Amygdala (tissue), 56 donors: ENCODE results near the gene UBTD1.
A peak's percentile ranks its signal among the peaks of the same experiment; 100 is the strongest.
"Not testable (repeated sequence)": the region's sequence is repeated elsewhere in the genome, so short reads cannot be mapped to it uniquely, and the experiment has no call there.

Source experiments
- DNase-seq, 56 donors: peaks; one replicate each; lab custom pipeline; 2025; lab: John Stamatoyannopoulos, UW

UBTD1 gene, protein sequence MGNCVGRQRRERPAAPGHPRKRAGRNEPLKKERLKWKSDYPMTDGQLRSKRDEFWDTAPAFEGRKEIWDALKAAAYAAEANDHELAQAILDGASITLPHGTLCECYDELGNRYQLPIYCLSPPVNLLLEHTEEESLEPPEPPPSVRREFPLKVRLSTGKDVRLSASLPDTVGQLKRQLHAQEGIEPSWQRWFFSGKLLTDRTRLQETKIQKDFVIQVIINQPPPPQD

DNA sequence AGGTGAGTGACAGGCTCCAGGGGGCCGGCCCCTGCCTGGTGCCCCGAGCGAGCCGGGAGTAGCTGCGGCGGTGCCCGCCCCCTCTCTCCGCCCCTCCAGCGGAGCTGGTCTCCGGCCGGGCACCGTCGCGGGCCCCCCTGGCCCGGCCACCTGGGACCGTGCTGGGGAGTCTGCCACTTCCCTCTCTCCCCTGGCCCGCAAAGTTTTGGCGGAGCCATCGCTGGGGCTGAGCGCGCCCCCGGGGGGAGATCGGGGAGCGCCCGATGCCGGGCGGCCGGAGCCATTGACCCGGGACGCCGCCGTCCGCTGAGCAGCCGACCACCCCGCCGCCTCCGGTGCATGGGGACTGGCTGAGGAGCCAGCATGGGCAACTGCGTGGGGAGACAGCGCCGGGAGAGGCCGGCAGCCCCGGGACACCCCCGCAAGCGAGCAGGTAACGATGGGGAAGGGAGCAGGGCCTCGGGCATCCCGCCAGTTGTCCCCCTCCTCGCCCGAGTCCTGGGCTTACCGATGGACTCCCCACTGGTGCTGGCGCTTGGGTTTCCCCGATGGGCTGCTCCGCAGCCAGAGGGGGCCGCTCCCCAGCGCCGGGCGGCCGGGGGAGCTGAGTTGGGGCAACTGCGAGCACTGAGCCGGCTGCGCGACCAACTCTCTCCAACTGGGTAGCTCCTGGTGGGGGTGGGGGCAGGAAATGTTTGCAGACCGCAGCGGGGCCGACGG is at the start of gene UBTD1:
Gene UBTD1, plus strand, starts transcription at position 84 of the 720 bp plus-strand sequence. Its CDS starts 280 bp downstream, at position 364.
- peak in 25 of 56 donors; percentile 47 to 76 (median 61) for DNase-seq

DNA sequence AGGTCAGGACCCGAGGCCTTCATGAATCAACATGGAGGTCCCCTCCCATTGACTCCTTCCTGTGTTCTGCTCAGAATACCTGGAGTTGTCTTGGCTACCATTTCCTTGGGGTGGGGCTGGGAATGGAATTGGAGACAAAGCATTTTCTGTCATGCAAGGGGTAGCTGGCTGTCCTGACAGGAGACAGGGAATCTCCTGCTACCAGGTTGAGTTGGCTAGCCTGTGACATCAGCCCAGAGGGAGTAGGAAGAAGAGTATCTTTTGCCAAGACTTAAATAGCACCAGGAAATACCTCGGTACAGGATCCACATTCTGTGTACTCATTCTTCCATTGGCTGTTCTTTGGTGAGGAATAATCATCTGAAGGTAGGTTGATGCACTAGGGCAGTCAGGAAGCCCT is 47.9 kb upstream of the UBTD1 start:
- no peak for DNase-seq

DNA sequence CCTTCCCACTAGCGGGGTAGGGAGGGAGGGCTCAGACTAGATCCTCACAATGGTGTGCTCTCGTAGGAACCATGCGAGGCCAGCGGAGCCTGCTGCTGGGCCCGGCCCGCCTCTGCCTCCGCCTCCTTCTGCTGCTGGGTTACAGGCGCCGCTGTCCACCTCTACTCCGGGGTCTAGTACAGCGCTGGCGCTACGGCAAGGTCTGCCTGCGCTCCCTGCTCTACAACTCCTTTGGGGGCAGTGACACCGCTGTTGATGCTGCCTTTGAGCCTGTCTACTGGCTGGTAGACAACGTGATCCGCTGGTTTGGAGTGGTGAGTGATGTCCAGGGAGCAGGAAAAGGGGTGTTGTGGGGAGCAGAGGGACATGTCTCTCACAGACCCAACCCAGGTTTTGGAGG is 47.1 kb upstream of the UBTD1 start:
- no peak for DNase-seq

DNA sequence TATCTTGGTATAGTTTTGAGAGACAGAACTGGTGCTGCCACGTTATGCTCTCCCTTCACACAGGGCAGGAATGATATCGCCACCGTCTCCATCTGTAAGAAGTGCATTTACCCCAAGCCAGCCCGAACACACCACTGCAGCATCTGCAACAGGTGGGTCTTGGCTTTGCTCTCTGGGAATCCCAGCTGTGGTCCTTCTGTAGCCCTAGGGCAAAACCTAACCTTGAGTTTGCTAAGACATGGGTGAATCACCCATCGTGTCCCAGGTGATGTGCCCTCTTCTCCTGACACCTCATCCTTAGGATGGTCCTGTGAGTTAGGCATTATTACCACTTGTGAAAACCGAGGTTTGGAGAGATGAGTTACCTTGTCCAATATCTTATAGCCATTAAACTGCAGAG is 46.4 kb upstream of the UBTD1 start:
- DNase-seq = no peak

DNA sequence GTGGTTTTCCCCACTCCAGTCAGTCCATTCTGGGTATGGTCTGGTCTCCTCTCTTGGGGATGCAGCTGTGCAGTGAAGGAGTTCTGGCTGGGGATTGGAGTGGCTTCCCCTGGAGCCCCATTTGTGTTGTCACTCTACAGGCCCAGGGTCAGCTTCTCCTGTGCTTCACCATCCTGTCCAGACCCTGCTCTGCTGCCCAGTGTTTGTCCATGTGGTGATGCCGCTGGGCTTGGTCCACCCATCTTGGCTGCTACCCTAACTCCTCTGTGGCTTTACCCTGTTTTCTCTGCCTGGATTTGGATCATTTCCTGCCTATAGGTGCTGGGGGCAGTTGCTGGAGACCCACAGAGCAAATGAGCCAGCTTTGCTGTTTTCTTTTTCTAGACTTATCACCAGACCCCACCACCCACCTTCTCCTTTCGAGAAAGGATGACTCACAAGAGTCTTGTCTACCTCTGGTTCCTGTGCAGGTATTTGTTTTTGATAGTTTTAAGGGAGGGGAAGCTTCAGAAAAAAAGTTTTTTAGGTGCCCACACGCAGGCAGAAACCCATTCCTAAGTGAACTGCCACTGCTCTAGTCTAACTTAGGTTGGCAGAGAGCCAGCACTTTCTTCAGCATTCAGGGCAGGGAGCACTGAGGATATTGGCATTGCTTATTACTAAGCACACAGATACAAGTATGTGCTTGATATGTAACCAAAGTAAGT is 44.2 kb upstream of the UBTD1 start:
- peak in 7 of 56 donors; percentile 5 to 26 (median 13) for DNase-seq

DNA sequence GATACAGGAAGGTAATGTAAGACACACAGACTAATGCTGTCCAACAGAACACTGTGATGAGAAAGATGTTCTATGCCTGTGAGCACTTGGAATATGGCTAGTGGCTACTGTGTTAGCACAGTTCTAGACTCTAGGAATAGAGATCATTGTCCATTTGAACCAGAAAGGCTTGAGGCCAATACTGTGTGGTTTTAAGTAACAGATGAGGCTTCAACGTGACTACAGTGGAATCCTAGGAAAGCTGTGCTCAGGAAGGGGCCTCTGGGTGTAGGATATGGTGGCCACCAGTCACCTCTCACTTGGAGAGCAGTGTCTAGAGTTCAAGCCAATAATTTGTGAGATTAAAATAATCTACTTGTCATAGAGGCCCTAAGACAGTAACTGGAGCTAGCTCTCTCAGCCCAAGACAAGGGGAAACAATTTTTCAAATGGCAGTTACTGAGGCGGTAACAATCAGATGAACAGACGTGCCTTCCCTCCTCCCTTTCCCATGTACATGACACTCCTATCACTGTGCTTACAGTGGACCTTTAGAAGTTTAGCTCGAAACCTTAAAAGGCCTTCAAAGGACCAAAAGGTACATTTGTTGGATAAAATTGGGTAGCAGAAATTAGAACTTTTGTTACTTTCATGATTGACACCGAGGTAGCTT is 42.6 kb upstream of the UBTD1 start:
- no peak for DNase-seq

DNA sequence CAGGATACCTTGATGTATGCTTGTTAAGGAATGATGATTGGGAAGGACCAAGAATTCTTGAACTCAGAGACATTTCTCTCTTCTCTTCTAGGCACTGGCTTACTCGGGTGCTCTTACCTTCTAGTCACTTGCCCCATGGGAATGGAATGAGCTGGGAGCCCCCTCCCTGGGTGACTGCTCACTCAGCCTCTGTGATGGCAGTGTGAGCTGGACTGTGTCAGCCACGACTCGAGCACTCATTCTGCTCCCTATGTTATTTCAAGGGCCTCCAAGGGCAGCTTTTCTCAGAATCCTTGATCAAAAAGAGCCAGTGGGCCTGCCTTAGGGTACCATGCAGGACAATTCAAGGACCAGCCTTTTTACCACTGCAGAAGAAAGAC is 42.0 kb upstream of the UBTD1 start:
- DNase-seq = no peak

DNA sequence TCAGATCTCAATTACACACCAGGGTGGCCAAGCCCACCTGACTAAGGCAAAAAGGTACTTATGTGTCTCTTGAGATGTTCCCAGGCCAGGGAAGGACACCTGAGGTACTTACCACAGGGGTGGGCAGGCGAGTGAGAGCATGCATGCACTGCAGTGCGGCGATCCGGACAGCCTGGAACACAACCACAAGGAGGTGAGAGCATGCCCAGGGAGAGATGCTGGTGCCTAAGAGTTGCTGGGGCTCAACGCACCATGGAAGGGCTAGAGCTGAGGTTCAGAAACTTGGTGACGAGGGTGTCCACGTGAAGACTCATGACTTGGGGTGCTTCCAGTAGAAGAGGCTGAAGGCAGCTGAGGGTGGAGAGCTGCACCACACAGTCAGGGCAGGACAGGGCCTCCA is 39.6 kb upstream of the UBTD1 start:
- no peak for DNase-seq

DNA sequence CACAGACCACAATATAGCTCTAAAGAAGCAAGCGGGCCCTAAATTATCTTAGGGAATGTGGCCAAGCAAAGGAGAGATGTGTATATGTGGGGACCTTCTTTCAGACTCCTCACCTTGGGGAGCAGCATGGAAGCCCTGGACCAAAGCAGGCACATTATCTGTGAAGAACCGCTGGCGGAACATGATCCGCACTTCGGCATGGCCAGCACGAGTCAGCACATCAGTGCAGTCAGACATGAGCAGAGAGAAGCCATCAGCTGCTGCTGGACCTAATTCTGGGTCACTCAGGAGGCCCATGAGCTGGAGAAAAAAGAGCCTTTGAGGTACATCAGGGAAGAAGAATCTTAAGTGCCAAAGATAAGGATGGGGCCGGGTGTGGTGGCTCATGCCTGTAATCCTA is 38.8 kb upstream of the UBTD1 start:
- DNase-seq = no peak

DNA sequence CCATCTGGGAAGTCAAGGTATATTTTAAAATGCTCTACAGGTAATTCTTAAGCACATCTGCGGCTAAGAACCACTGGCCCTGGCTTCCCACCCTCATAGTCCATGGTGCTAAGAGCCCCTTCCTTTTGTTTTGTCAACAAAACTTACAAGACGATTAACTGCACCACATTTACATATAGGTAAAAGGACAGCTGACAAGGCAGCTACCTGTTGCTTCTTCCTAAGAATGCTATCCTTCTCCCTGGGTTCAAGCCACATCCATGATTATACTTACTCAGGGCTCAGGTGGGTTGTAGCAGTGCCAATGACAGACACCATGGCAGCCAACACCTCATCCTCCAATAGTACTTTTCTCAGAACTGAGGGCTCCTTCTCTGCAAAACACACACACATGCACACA is 36.4 kb upstream of the UBTD1 start:
- no peak for DNase-seq

DNA sequence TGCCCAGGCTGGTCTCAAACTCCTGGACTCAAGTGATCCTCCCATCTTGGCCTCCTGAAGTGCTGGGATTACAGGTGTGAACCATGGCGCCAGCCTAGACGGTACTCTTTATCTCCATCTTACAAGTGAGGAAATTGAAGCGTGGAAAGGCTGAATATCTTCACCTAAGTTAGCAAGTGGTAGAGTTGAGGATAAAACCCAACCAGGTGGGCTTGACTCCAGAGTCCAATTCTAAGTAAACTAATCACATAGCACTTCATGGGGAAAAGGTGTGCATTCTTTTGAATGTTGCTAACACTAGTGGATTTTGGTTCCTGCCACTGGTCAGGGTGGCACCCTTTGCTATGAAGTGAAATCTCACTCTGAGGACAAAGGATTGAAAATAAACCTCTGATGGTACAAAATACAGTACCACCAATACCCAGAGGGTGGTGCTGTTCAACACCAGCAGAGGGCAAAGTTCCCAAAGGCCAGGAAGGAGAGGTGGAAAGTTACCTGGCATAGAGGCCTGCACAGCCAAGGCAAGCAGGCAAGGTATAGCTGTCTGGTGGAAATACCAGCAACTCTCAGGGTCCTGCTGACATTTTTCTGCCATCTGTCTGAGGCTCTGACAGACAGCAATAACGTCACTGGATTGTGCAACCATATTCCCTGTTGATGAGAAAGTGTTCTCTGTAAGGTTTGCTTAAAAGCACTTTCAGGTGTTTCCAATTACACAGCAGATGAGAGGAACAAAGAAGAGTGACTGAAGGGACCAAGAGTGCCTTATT is 35.2 kb upstream of the UBTD1 start:
- peak in 16 of 56 donors; percentile 3 to 47 (median 13) for DNase-seq

DNA sequence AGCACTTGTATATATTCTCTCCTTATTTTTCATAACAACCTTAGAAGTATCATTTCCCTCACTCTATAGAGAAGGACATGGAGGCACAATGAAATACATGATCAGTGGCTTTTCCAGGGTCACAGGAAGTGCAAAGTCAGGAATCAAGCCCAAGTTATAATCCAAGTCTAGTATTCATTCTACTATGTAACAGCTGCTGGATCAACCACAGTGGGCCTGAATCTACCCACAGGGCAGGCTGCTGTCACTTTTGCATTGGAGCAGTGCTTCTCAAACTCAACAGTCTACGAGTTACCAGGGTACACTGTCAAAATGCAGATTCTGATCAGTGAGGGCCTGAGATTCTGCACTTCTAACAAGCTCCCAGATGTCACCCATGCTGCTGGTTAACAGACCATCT is 34.5 kb upstream of the UBTD1 start:
- no peak for DNase-seq

DNA sequence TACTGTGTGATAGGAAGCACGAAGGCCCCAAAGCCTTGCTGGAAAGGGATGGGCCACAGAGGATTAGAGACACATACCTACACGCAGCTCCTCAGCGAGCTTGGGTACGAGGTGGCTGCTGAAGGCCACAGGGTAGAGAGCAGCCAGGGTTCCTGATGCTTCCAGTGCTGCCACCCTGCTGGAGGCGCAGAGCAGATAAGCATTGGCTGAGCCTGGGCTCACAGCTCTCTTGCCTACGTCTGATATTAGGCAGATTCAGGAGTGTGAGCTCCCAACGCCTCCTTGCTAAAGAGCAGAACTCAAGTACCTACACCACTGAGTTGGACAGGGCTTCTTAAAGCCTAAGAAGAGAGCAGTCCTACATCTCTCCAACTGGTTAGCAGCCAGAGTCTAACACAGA is 32.7 kb upstream of the UBTD1 start:
- DNase-seq = no peak

DNA sequence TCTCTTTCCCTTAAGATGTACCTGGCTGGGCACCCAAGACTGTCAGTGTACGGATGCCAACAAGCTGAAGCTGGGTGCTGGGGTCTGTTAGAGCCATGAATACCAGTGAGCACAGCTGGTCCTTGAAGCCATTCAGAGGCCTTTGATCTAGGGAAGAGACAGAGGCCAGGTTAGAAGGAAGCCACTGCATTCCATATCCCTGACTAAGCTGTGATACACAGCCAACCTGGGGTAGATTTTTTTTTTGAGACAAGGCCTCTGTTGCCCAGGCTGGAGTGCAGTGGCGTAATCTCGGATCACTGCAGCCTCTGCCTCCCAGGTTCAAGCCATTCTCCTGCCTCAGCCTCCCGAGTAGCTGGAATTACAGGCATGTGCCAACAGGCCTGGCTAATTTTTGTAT is 32.0 kb upstream of the UBTD1 start:
- no peak for DNase-seq

DNA sequence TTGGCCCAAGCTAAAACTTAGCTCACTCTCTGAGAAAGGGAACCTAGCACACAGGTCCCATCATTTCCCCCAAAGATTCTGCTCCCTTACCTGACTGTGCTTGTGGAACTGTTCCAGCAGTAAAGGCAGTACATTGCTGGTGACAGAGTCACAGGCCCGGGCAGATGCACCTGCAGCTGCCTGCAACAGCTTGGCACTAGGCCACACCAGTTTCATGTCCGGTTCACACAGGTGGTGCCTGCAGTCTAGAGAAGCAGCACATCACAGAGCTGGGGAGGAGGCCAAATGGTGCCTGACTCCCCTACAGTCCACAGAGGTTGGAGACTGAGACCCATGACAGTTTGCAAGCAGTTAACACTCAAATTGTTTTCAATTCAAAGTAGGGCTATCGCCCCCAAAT is 30.6 kb upstream of the UBTD1 start:
- DNase-seq = no peak

DNA sequence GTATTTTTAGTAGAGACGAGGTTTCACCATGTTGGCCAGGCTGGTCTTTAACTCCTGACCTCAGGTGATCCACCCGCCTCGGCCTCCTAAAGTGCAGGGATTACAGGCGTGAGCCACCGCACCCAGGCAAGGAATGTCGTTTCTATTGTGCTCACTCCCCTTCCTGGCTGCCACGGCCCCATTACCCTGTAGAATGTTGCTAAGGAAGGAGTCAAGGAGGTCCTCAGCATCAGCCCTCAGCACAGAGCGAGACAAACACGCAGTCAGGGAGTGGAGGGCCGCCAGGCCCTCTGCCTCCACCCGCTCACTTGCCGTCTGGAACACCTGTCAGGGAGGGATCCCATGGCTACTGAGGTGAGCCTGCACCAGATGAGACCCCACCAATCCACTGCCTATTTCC is 29.9 kb upstream of the UBTD1 start:
- not testable (repeated sequence) for DNase-seq

DNA sequence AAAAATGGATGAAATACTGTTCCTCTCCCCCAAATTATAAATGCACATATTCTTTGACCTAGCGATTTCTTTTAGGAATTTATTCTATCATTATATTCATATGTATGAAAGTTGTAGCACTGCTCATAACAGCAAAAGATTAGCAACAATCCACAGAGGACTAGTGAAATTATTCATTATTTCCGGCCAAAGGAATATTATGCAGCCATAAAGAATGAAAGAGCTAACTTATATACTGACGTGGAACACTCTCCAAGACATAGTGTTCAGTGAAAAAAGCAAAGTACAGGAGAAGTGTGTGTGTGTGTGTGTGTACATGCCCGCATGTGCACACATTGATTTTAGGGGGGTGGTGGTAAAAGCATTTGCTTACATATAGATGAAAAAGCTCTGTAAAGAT is 23.8 kb upstream of the UBTD1 start:
- DNase-seq = no peak

DNA sequence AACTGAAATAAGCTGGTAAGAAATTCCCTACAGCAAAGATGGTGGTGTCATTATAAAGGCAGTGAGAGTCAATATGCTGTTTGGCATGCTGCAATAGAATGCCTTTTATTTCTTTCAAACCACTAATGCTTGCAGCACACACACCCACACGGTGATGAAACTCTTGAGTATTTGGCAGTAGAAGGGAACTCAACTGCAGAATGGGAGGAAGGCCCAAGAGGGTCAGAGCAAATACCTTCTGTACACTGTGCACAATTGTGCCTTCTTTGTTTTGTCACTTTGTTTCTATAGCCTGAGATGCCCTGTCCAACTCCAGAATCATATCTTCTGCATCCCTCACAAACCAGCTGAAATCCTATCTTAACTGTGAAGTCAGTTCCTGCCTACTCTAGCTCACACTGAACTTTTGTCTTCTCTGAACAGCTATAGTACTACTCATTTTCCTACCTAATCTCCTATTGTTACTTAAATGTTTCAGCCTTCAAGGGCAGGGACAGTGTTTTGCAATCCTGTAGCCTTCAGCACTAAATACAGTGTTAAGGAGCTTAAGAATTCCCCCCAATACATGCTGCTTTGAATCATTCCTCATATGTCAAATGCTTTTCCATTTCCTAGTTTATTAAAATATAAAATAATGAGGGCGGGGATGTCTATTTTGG is 22.7 kb upstream of the UBTD1 start:
- DNase-seq = no peak

DNA sequence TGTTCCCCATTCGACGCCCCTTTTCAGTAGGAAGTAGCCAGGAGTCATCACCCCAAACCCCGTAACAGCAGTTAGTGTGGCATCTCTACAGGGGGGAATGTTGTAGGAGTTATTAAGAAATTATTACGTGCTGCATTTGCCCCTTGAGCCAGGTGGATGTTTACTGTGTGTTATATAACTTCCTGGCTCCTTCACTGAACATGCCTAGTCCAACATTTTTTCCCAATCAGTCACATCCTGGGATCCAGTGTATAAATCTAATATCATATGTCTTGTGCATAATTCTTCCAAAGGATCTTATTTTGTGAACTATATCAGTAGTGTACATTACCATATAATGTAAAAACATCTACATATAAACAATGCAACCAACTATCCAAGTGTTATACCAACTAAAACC is 19.3 kb upstream of the UBTD1 start:
- DNase-seq = not testable (repeated sequence)

DNA sequence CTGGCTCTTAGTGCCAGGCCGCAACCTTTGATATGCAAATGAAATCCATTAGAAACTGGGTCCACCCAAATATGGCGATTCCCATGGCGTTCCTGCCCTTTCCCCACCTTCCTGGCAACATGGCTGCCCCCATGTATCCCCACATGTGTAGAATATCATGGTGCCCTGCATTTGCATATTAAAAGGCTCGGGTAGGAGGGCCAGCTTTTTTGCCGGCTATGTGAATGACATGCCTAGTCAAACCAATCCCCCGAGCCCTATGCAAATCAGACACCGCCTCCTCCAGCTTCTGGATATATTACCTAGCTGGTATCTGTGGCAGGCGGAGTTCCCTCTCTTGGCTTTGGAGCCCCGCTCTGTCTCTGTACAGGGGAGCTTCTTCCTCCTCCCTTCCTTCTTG is 18.8 kb upstream of the UBTD1 start:
- no peak for DNase-seq
